Measurements from ENCODE around the gene FBRS.

- TF ChIP-seq ZFP3 (tag by site-specific recombination; IDR thresholded peaks at IDR 0.05; ENCODE audit: low read depth) = no peak
- TF ChIP-seq ZNF747 (tag by site-specific recombination; IDR thresholded peaks at IDR 0.05) = no peak
- TF ChIP-seq ZNF48 (tag by site-specific recombination; IDR thresholded peaks at IDR 0.05) = no peak
- no peak for TF ChIP-seq ZBTB11 (tag by site-specific recombination; conservative IDR thresholded peaks at IDR 0.05; ENCODE audit: low read depth)
- no peak for TF ChIP-seq PBX3 (CRISPR knock-in tag; IDR thresholded peaks at IDR 0.05)
- TF ChIP-seq CTCF (tag by site-specific recombination; IDR thresholded peaks at IDR 0.05) = no peak
- TF ChIP-seq PRDM1 (tag by site-specific recombination; IDR thresholded peaks at IDR 0.05) = no peak
- TF ChIP-seq REST (tag by site-specific recombination; IDR thresholded peaks at IDR 0.05) = no peak
- no peak for TF ChIP-seq GLI2 (tag by site-specific recombination; IDR thresholded peaks at IDR 0.05; ENCODE audit: borderline replicate concordance, low read depth)
- no peak for TF ChIP-seq ZNF175 (tag by site-specific recombination; IDR thresholded peaks at IDR 0.05)
- no peak for TF ChIP-seq ZSCAN18 (tag by site-specific recombination; IDR thresholded peaks at IDR 0.05)
- TF ChIP-seq ZBTB7A (tag by site-specific recombination; IDR thresholded peaks at IDR 0.05; ENCODE audit: low read depth) = no peak
- TF ChIP-seq ZNF10 (tag by site-specific recombination; IDR thresholded peaks at IDR 0.05) = no peak
These were observed 24.7 kb upstream of the FBRS start for GRCh38 chr16:30633526-30633925.

Data from HEK293 (cell line).